Body of pancreas (tissue), 4 donors: Measurements from ENCODE around the gene SATB2.

Experiments used
- POLR2A ChIP-seq, 3 donors: fragments of 450-650 bp; IDR thresholded peaks; one replicate each; pipeline ENCODE4 v1.6.1; 2016; ENCODE audit warnings: antibody characterized with exemption in 3 of 3, mild to moderate bottlenecking in 2 of 3
- TF ChIP-seq, protein P1 (sequence below), 7 experiments: fragments of 450-650 bp in 4 of 7; fragments of 200-600 bp in 3 of 7; sonication (generic) in 3 of 7; IDR thresholded peaks; one replicate each; pipeline ENCODE4 v1.5.1; 2016 to 2019; ENCODE audit warnings: antibody characterized with exemption in 7 of 7

DNA sequence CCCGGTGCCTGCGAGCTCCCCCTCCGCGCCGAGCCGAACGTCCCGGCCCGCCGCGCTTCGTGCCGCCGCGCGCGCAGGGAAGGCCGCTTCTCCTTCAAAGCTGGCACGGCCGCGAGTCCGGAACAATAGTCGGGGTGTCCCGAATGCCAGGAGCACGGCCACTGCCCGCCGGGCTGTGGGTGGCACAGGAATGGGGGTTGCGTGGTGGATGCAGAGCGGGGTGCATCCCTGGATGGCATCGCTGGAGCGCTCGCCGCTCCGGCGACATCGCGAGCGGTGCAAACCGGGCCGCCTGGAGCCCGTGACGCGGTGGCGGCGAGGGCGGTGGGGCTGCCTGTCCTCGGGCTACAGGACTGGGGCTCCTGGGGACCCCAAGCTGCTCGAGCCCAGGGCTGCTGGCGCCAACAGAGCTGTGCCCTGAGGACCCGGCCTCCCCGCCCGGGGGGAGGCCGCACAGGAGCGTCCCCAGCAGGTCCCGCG is 1.1 kb upstream of the SATB2 start:
- TF ChIP-seq, protein P1, sequence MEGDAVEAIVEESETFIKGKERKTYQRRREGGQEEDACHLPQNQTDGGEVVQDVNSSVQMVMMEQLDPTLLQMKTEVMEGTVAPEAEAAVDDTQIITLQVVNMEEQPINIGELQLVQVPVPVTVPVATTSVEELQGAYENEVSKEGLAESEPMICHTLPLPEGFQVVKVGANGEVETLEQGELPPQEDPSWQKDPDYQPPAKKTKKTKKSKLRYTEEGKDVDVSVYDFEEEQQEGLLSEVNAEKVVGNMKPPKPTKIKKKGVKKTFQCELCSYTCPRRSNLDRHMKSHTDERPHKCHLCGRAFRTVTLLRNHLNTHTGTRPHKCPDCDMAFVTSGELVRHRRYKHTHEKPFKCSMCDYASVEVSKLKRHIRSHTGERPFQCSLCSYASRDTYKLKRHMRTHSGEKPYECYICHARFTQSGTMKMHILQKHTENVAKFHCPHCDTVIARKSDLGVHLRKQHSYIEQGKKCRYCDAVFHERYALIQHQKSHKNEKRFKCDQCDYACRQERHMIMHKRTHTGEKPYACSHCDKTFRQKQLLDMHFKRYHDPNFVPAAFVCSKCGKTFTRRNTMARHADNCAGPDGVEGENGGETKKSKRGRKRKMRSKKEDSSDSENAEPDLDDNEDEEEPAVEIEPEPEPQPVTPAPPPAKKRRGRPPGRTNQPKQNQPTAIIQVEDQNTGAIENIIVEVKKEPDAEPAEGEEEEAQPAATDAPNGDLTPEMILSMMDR (IDR thresholded peaks at IDR 0.05) = no peak
- no peak for TF ChIP-seq POLR2A (IDR thresholded peaks at IDR 0.05)
